ENCODE data around the gene COL8A1.

The COL8A1 gene

DNA sequence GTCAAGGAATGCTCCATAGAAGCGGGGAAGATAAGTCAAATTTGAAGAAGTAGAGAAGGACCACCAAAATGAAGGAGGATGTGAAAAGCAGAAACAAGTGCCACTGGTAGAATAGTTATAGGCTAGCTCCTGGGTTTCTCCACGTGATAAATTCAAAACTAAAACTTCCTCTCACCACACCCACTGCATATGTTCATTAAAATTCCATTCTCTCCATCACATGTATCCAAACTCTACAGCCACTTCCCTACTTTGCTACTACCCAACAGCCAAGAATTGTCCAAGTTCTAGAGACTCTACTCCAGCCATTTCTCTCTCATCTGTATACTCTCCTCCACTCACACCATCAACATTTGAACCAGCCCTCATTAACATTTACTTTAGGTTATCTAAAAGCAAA lies 60.5 kb downstream of the COL8A1 start:
- Histone ChIP-seq H3K4me1 (ENCODE audit: control insufficient read depth, low read depth, low read length) (no peaks in the 10 kb centered on the region), H3K27ac (ENCODE audit: low read length) (no peak overlapping the region), H3K9me3 (ENCODE audit: control insufficient read depth, low read depth, low read length) (no peaks in the 10 kb centered on the region), H3K9ac (ENCODE audit: low read length) (no peak overlapping the region), H3K27me3 (ENCODE audit: control insufficient read depth, insufficient read depth, low read length) (no peaks in the 10 kb centered on the region), H3K36me3 (ENCODE audit: control insufficient read depth, low read depth, low read length) (no peaks in the 10 kb centered on the region), H3K4me3 (ENCODE audit: low read length) (no peak overlapping the region)

DNA sequence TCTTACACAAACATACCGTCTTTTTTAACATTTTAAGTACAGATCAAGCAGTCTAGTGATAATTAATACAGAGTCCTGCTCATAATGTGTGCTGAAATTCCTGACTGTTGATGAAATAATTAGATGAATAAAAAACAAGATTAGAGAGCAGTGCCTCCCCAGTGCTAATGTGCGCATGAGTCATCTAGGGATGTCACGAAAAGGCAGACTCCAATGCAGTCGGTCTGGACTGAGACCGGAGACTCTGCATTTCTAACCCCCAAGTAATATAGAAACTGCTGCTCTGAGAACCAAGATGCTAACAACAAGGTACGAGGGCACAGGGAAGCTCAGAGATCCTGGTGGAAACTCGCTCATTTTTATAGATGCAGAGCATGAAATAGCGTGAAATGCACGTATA lies 61.4 kb downstream of the COL8A1 start:
- Histone ChIP-seq H3K27ac (ENCODE audit: low read length) (no peak overlapping the region), H3K36me3 (ENCODE audit: control insufficient read depth, low read depth, low read length) (no peaks in the 10 kb centered on the region), H3K9me3 (ENCODE audit: control insufficient read depth, low read depth, low read length) (no peaks in the 10 kb centered on the region), H3K4me3 (ENCODE audit: low read length) (no peak overlapping the region), H3K9ac (ENCODE audit: low read length) (no peak overlapping the region), H3K27me3 (ENCODE audit: control insufficient read depth, insufficient read depth, low read length) (no peaks in the 10 kb centered on the region), H3K4me1 (ENCODE audit: control insufficient read depth, low read depth, low read length) (no peaks in the 10 kb centered on the region)

DNA sequence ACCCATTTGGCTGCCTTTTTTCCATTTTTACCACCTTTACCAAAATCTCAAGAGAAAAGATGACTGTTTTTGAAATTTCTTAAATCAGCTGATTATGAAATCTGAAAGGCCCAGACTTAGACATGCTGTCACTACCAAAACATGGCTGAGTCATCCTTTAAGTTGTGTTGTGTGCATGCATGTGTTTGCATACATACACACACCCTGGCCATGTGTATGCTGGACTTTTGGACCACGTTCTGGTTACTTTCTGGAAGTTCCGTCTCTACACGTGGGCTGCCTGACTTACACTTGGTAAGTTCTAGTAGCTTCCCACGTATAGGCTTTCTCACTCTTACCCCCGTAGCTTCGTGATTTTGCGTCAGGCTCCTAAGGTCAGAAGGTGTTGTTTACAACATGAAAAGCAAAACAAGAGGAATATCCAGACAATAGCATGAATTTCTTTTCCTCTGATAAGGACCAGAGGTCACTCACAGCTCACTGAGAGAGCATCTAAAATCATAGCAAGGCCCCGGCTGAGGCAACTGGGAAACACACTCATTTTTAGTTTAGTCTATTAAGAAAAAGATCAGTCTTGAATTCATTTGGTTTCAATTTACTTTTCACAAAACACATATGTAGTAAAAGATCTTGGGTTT lies 62.4 kb downstream of the COL8A1 start:
- no peaks in the 10 kb centered on the region for H3K36me3 ChIP-seq (ENCODE audit: control insufficient read depth, low read depth, low read length)
- H3K27ac ChIP-seq (ENCODE audit: low read length): no peak overlapping the region
- H3K4me1 ChIP-seq (ENCODE audit: control insufficient read depth, low read depth, low read length): no peaks in the 10 kb centered on the region
- H3K9me3 ChIP-seq (ENCODE audit: control insufficient read depth, low read depth, low read length): no peaks in the 10 kb centered on the region
- no peak overlapping the region for H3K9ac ChIP-seq (ENCODE audit: low read length)
- H3K4me3 ChIP-seq (ENCODE audit: low read length): no peak overlapping the region
- no peaks in the 10 kb centered on the region for H3K27me3 ChIP-seq (ENCODE audit: control insufficient read depth, insufficient read depth, low read length)

DNA sequence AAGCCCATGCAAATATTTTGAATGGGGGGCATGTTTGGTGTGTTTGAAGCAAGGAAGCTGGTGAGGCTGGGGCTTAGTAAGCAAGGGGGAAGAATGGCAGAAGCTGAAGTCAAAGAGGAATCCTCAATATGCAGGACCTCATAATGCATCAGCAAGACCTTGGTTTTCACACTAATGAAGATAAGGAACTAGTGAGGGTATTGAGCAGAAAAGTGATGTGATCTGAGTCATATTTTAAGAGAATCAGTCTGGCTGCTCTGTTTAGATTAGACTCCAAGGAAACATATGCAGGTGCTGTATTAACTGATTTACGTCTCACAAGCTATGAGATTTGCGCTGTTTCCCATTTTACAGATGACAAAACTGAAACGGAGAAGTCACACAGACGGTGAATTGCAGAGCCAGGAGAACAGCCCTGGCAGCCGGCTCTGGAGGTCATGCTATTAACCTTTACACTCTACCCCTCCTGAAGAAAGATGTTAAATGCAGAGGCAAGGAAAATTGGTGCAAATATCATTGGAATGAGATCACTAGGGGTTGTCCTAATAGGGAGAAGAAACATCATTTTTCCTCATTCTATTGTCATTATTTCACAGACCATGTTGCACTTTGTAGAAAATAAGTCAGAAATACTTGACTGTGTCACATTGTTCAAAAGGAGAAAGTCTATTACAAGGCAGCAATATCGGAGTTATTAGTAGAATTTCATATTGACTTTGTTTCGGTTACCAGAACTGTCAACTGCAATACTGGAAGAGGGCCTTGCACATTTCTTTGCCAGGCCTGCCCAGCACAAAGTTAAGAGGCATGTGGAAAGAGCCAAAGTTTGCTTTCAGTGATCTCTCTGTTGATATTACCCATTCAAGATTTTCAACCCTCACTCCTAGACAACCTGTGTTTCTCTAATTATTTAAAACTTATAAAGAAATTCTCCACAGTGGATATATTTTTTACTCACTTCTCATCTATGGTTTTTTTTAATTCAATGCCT lies 64.9 kb downstream of the COL8A1 start:
- Histone ChIP-seq H3K4me3 (ENCODE audit: low read length) (no peak overlapping the region), H3K36me3 (ENCODE audit: control insufficient read depth, low read depth, low read length) (no peaks in the 10 kb centered on the region)

DNA sequence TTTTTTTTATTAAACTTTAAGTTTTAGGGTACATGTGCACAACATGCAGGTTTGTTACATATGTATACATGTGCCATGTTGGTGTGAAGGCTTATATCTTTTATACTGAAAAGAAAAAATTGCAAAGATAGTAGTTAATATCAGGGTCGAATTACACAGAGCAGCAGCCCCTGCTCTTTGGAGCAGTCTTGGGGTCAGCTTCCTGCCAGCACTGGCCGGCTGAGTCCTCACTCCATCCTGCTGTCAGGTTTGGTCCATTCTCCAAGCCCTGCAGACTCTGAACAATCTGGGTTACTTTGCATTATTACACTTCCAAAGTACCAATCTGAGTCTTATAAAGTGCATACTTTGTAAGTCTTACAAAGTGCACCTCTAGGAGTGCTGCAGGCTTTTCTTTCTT lies 66.0 kb downstream of the COL8A1 start:
- H3K27ac ChIP-seq (ENCODE audit: low read length): no peak overlapping the region

More for the DNA sequence above, 64.9 kb downstream of the COL8A1 start:
- Histone ChIP-seq H3K9me3 (ENCODE audit: control insufficient read depth, low read depth, low read length) (no peaks in the 10 kb centered on the region), H3K27ac (ENCODE audit: low read length) (no peak overlapping the region), H3K4me1 (ENCODE audit: control insufficient read depth, low read depth, low read length) (no peaks in the 10 kb centered on the region), H3K9ac (ENCODE audit: low read length) (no peak overlapping the region), H3K27me3 (ENCODE audit: control insufficient read depth, insufficient read depth, low read length) (no peaks in the 10 kb centered on the region)

DNA sequence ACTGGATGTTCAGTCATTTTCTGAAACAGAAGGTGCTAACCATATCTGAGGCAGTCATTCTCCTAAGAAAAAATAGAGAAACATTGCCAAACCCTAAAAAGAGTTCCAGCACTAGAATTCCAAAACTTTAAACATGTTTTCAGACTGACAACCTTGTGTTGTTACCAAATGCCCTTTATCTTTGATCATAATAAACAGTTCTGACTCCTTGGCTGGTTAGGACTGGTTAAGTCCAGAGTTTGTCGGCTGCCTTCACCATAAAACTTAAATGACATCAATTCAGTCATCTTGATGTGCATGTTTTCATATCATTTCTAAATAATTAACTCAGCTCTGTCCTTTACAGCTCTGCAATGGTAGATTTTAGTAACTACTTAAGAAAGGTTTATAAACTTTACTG lies 68.0 kb downstream of the COL8A1 start:
- Histone ChIP-seq H3K4me3 (ENCODE audit: low read length) (no peak overlapping the region), H3K9ac (ENCODE audit: low read length) (no peak overlapping the region), H3K27me3 (ENCODE audit: control insufficient read depth, insufficient read depth, low read length) (no peaks in the 10 kb centered on the region), H3K4me1 (ENCODE audit: control insufficient read depth, low read depth, low read length) (no peaks in the 10 kb centered on the region), H3K36me3 (ENCODE audit: control insufficient read depth, low read depth, low read length) (no peaks in the 10 kb centered on the region), H3K9me3 (ENCODE audit: control insufficient read depth, low read depth, low read length) (no peaks in the 10 kb centered on the region), H3K27ac (ENCODE audit: low read length) (no peak overlapping the region)

More for the DNA sequence above, 66.0 kb downstream of the COL8A1 start:
- no peaks in the 10 kb centered on the region for H3K4me1 ChIP-seq (ENCODE audit: control insufficient read depth, low read depth, low read length)
- no peak overlapping the region for H3K4me3 ChIP-seq (ENCODE audit: low read length)
- H3K27me3 ChIP-seq (ENCODE audit: control insufficient read depth, insufficient read depth, low read length): no peaks in the 10 kb centered on the region
- no peak overlapping the region for H3K9ac ChIP-seq (ENCODE audit: low read length)
- no peaks in the 10 kb centered on the region for H3K9me3 ChIP-seq (ENCODE audit: control insufficient read depth, low read depth, low read length)
- no peaks in the 10 kb centered on the region for H3K36me3 ChIP-seq (ENCODE audit: control insufficient read depth, low read depth, low read length)

DNA sequence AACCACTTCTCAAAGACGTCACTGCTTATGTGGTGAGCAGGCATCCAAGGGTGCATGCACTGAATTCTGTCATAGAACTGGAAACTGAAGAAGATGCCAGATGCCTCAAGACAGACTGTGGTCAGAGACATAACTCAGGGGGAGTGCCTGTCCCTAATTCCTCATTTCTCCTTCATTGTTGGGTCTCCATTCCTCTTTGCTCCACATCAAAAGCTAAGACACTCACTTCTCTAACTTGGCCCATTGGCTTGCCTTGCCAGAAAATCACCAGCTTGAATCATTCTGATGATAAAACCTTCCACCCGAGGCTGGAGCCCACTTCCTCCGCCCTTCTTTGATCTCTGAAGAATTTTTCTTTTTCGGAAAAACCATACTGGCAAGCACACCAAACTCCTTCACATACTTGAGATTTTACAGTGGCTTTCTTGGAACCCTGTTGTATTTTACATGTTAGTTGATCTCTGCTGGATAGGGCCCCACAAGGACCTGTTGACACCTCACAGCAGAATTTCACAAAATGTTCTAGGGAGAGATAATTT lies 69.9 kb downstream of the COL8A1 start:
- no peaks in the 10 kb centered on the region for H3K4me1 ChIP-seq (ENCODE audit: control insufficient read depth, low read depth, low read length)
- no peaks in the 10 kb centered on the region for H3K36me3 ChIP-seq (ENCODE audit: control insufficient read depth, low read depth, low read length)
- no peaks in the 10 kb centered on the region for H3K27me3 ChIP-seq (ENCODE audit: control insufficient read depth, insufficient read depth, low read length)
- H3K4me3 ChIP-seq (ENCODE audit: low read length): no peak overlapping the region
- H3K27ac ChIP-seq (ENCODE audit: low read length): no peak overlapping the region
- no peak overlapping the region for H3K9ac ChIP-seq (ENCODE audit: low read length)
- no peaks in the 10 kb centered on the region for H3K9me3 ChIP-seq (ENCODE audit: control insufficient read depth, low read depth, low read length)

DNA sequence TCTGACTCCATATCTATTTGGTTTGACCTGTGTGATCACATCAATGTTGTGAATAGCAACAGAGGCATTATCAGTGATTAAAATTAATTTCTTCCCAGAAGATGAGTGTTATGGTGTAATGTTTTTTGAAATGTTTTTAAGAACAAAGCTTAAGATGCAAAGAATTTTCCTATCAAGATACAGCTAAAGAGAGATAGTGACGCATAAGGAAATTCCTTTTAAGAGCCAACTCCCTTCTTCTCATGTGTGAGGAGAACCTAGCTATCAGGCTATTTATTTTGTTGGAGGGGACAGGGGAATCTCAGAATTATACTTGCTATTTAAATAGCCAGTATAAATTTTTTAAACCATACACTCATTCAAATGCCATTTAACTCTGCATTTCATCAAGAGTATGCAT lies 71.3 kb downstream of the COL8A1 start:
- H3K27me3 ChIP-seq (ENCODE audit: control insufficient read depth, insufficient read depth, low read length): no peaks in the 10 kb centered on the region
- H3K27ac ChIP-seq (ENCODE audit: low read length): no peak overlapping the region
- no peak overlapping the region for H3K9ac ChIP-seq (ENCODE audit: low read length)
- no peaks in the 10 kb centered on the region for H3K36me3 ChIP-seq (ENCODE audit: control insufficient read depth, low read depth, low read length)
- H3K9me3 ChIP-seq (ENCODE audit: control insufficient read depth, low read depth, low read length): no peaks in the 10 kb centered on the region
- no peak overlapping the region for H3K4me3 ChIP-seq (ENCODE audit: low read length)
- no peaks in the 10 kb centered on the region for H3K4me1 ChIP-seq (ENCODE audit: control insufficient read depth, low read depth, low read length)

DNA sequence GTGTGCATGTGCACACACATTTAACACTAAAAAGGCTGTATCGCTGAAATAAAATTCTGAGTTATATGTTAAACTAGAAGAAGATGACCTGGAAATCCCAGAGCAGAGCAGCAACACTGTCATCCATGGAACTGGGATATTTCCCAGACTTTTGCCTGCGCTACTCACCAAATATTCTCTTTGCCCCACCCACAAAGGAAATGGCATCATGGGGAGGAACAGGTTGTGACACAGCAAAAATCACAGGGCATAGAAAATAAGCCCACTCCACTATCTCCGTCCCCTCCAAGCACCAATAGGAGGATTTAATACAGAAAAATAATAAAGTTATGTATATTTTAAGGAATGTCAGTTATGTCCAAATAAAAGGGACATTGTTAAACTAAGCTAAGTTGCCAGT lies 71.7 kb downstream of the COL8A1 start:
- Histone ChIP-seq H3K4me3 (ENCODE audit: low read length) (no peak overlapping the region), H3K27me3 (ENCODE audit: control insufficient read depth, insufficient read depth, low read length) (no peaks in the 10 kb centered on the region)

DNA sequence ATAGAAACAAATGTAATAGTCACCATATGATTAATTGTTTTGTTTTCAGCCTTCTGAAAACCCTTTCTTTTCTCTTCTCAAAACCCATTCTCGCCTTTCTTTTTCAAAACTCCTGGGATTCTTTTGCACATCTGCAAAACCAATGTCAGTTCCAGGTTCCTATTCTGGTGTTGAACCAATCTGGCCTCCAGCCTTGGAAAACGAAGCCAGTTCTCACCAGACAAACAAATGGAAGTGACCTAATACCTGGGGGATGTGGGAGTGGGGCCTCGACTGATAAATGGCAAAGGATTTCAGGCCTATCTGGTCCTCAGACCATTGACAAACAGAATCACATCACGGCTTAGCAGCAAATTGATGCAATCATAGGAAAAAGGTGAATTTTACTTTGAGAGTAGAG lies 73.0 kb downstream of the COL8A1 start:
- Histone ChIP-seq H3K9me3 (ENCODE audit: control insufficient read depth, low read depth, low read length) (no peaks in the 10 kb centered on the region), H3K27ac (ENCODE audit: low read length) (no peak overlapping the region), H3K4me1 (ENCODE audit: control insufficient read depth, low read depth, low read length) (peaks cover 5% of the 10 kb centered on the region), H3K27me3 (ENCODE audit: control insufficient read depth, insufficient read depth, low read length) (no peaks in the 10 kb centered on the region), H3K36me3 (ENCODE audit: control insufficient read depth, low read depth, low read length) (no peaks in the 10 kb centered on the region), H3K4me3 (ENCODE audit: low read length) (no peak overlapping the region), H3K9ac (ENCODE audit: low read length) (no peak overlapping the region)

More for the DNA sequence above, 71.7 kb downstream of the COL8A1 start:
- H3K9ac ChIP-seq (ENCODE audit: low read length): no peak overlapping the region
- H3K36me3 ChIP-seq (ENCODE audit: control insufficient read depth, low read depth, low read length): no peaks in the 10 kb centered on the region
- H3K27ac ChIP-seq (ENCODE audit: low read length): no peak overlapping the region
- H3K9me3 ChIP-seq (ENCODE audit: control insufficient read depth, low read depth, low read length): no peaks in the 10 kb centered on the region
- H3K4me1 ChIP-seq (ENCODE audit: control insufficient read depth, low read depth, low read length): no peaks in the 10 kb centered on the region

DNA sequence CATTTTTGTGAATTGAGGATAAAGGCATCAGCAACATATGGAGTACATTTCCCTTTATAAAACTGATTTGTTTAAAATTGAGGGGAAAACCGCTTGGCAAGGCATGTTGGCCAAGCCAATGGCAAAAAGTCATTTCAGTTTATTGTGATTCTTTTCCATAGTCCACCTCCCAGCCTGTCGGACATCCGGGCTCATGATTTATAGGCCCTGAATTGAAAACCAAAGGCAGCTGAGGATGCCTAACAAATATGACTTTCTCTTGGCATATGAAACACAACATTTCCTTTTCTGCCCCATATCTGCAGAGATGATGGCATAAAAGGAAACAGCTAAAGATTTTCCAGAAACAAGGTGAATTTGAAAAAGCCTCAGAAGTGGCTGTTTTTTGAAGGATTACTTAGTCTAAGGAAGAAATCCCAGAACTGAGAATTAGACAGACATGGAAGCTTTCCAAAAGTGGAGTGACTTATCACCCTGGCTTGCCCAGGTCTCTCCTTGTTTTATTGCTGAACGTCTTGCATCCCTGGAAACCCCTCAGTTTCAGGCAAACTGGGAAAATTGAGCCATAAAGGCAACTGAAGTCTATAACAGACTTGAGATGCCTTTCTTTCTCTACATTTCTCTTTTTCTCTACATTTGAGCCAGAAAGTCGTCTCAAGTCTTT lies 74.0 kb downstream of the COL8A1 start:
- Histone ChIP-seq H3K9me3 (ENCODE audit: control insufficient read depth, low read depth, low read length) (no peaks in the 10 kb centered on the region), H3K27me3 (ENCODE audit: control insufficient read depth, insufficient read depth, low read length) (no peaks in the 10 kb centered on the region), H3K36me3 (ENCODE audit: control insufficient read depth, low read depth, low read length) (no peaks in the 10 kb centered on the region), H3K9ac (ENCODE audit: low read length) (no peak overlapping the region), H3K4me1 (ENCODE audit: control insufficient read depth, low read depth, low read length) (peaks cover 10% of the 10 kb centered on the region), H3K27ac (ENCODE audit: low read length) (no peak overlapping the region), H3K4me3 (ENCODE audit: low read length) (no peak overlapping the region)
